Effector memory CD4-positive, alpha-beta T cell (primary cell): Measurements from ENCODE around the gene RIT1.

Experiments used
- DNase-seq, 3 donors: peaks; one replicate each; pipeline ENCODE4 v3.0.0-alpha.2; 2020
- H3K27ac ChIP-seq: 2 replicates; pipeline ENCODE4 v1.7.0; 2013; ENCODE audit warnings: mild to moderate bottlenecking, low read length, moderate library complexity; ENCODE audit not compliant: insufficient read depth, poor library complexity, severe bottlenecking
- H3K27me3 ChIP-seq: replicated peaks from 2 replicates; pipeline ENCODE4 v1.7.0; 2013; ENCODE audit warnings: mild to moderate bottlenecking, low read length; ENCODE audit not compliant: insufficient read depth, control insufficient read depth, poor library complexity, severe bottlenecking
- H3K36me3 ChIP-seq: 2 replicates; pipeline ENCODE4 v1.7.0; 2013; ENCODE audit warnings: mild to moderate bottlenecking, low read length, moderate library complexity; ENCODE audit not compliant: control insufficient read depth, insufficient read depth
- H3K4me1 ChIP-seq: 2 replicates; pipeline ENCODE4 v1.7.0; 2013; ENCODE audit warnings: low read length, mild to moderate bottlenecking; ENCODE audit not compliant: control insufficient read depth, insufficient read depth, poor library complexity, severe bottlenecking
- H3K4me3 ChIP-seq: 2 replicates; pipeline ENCODE4 v1.7.0; 2013; ENCODE audit warnings: low read length, low read depth, mild to moderate bottlenecking; ENCODE audit not compliant: insufficient read depth, poor library complexity, severe bottlenecking
- H3K9me3 ChIP-seq: 2 replicates; pipeline ENCODE4 v1.7.0; 2013; ENCODE audit warnings: mild to moderate bottlenecking, low read length, moderate library complexity; ENCODE audit not compliant: control insufficient read depth

The RIT1 gene

GRCh38 chr1:155859881-155860871, 51.0 kb downstream of the RIT1 start:
- H3K4me1 ChIP-seq = peaks cover 7% of the 10 kb centered on the region
- H3K27ac ChIP-seq = peak overlapping the region; percentile 55

GRCh38 chr1:155859234-155859829, 51.8 kb downstream of the RIT1 start, which contains the start of gene SYT11:
SYT11 (plus strand) TSS chr1:155859567; CDS start chr1:155859762, 195 bp downstream.
- H3K9me3 ChIP-seq = no peaks in the 10 kb centered on the region
- peak within 1 kb of the TSS; percentile 24 for H3K4me3 ChIP-seq
- peak; percentile 86 to 90 (median 87) for DNase-seq
- no peaks in the 10 kb centered on the region for H3K36me3 ChIP-seq
- no peaks in the 10 kb centered on the region for H3K27me3 ChIP-seq
- peak within 1 kb of the TSS; percentile 55 for H3K27ac ChIP-seq
- H3K4me1 ChIP-seq = peaks cover 7% of the 10 kb centered on the region

More at GRCh38 chr1:155859881-155860871, 51.0 kb downstream of the RIT1 start:
- H3K9me3 ChIP-seq = no peaks in the 10 kb centered on the region
- H3K4me3 ChIP-seq = peak overlapping the region; percentile 24
- H3K27me3 ChIP-seq = no peaks in the 10 kb centered on the region
- peak; percentile 37 to 51 (median 41) for DNase-seq
- H3K36me3 ChIP-seq = no peaks in the 10 kb centered on the region

- Histone ChIP-seq H3K9me3 (no peaks in the 10 kb centered on the region), H3K36me3 (peaks cover under 1% of the 10 kb centered on the region), H3K27ac (peak overlapping the region; percentile 55), H3K27me3 (no peaks in the 10 kb centered on the region), H3K4me3 (peak overlapping the region; percentile 17), H3K4me1 (peaks cover 7% of the 10 kb centered on the region)
- DNase-seq = no peak
These were observed 52.3 kb downstream of the RIT1 start for GRCh38 chr1:155858800-155859233.

- Histone ChIP-seq H3K4me1 (peaks cover 7% of the 10 kb centered on the region), H3K27me3 (no peaks in the 10 kb centered on the region), H3K36me3 (peaks cover 13% of the 10 kb centered on the region), H3K9me3 (no peaks in the 10 kb centered on the region), H3K4me3 (peak within 1 kb of the TSS; percentile 63), H3K27ac (peak within 1 kb of the TSS; percentile 81)
- DNase-seq = peak; percentile 77 to 85 (median 79)
These were observed 53.9 kb downstream of the RIT1 start, which contains the start of gene GON4L for GRCh38 chr1:155856975-155857930. GON4L (minus strand) TSS chr1:155857214; CDS start chr1:155853780, 3,434 bp downstream.

GRCh38 chr1:155856257-155856974, 54.7 kb downstream of the RIT1 start:
- Histone ChIP-seq H3K4me3 (peak overlapping the region; percentile 63), H3K27ac (peak overlapping the region; percentile 81), H3K27me3 (no peaks in the 10 kb centered on the region), H3K4me1 (peaks cover 7% of the 10 kb centered on the region), H3K9me3 (no peaks in the 10 kb centered on the region), H3K36me3 (peaks cover 17% of the 10 kb centered on the region)
- no peak for DNase-seq

GRCh38 chr1:155850345-155850744, 60.8 kb downstream of the RIT1 start:
- H3K4me1 ChIP-seq = no peaks in the 10 kb centered on the region
- DNase-seq = no peak
- peaks cover 19% of the 10 kb centered on the region for H3K36me3 ChIP-seq
- H3K27ac ChIP-seq = no peak overlapping the region
- H3K4me3 ChIP-seq = no peak overlapping the region
- no peaks in the 10 kb centered on the region for H3K9me3 ChIP-seq
- no peaks in the 10 kb centered on the region for H3K27me3 ChIP-seq

GRCh38 chr1:155847823-155848529, 63.2 kb downstream of the RIT1 start:
- no peak for DNase-seq
- Histone ChIP-seq H3K36me3 (peaks cover 18% of the 10 kb centered on the region), H3K27ac (no peak overlapping the region), H3K4me1 (no peaks in the 10 kb centered on the region), H3K4me3 (no peak overlapping the region), H3K27me3 (no peaks in the 10 kb centered on the region), H3K9me3 (no peaks in the 10 kb centered on the region)
